ENCODE measurements around the gene POU2F1.

The POU2F1 gene

GRCh38 chr1:167274061-167274460 lies 53.4 kb downstream of the POU2F1 start:
- no peak overlapping the region for H3K4me3 ChIP-seq (ENCODE audit: low read depth, low read length)
- no peak for DNase-seq (ENCODE audit: low read depth, low spot score)
- in situ Hi-C loops (cut with HindIII; ENCODE audit: low sequenced_read_pairs): no loop called here
- no peak for TF ChIP-seq CTCF (IDR thresholded peaks at IDR 0.05; ENCODE audit: low read depth, low read length)

GRCh38 chr1:167276969-167277368 lies 56.3 kb downstream of the POU2F1 start:
- in situ Hi-C loops (cut with HindIII; ENCODE audit: low sequenced_read_pairs): no loop called here
- DNase-seq (ENCODE audit: low read depth, low spot score): no peak
- TF ChIP-seq CTCF (IDR thresholded peaks at IDR 0.05; ENCODE audit: low read depth, low read length): no peak
- H3K4me3 ChIP-seq (ENCODE audit: low read depth, low read length): no peak overlapping the region

GRCh38 chr1:167278497-167278896 lies 57.8 kb downstream of the POU2F1 start:
- no peak overlapping the region for H3K4me3 ChIP-seq (ENCODE audit: low read depth, low read length)
- in situ Hi-C loops (cut with HindIII; ENCODE audit: low sequenced_read_pairs): no loop called here
- TF ChIP-seq CTCF (IDR thresholded peaks at IDR 0.05; ENCODE audit: low read depth, low read length): no peak
- DNase-seq (ENCODE audit: low read depth, low spot score): no peak

DNA sequence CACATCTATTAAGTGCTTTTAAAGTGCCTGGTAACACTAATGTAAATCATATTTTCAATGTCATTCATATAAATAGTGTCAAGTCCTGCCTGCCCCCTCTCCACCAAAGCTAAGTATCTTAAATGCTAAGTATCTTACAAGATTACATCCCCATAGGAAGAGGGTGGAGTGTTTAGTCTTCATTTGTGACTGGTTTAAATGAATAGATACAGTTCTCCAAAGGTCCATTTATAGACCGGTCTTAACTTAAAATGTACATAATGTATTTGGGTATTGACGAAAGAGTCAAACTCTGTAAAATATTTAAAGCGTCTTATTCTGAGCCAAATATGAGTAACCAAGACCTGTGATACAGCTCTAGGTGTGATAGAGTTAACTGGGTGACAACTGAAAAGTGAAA lies 60.2 kb downstream of the POU2F1 start:
- H3K4me3 ChIP-seq (ENCODE audit: low read depth, low read length): no peak overlapping the region
- no peak for TF ChIP-seq CTCF (IDR thresholded peaks at IDR 0.05; ENCODE audit: low read depth, low read length)
- no peak for DNase-seq (ENCODE audit: low read depth, low spot score)
- in situ Hi-C loops (cut with HindIII; ENCODE audit: low sequenced_read_pairs): no loop called here

DNA sequence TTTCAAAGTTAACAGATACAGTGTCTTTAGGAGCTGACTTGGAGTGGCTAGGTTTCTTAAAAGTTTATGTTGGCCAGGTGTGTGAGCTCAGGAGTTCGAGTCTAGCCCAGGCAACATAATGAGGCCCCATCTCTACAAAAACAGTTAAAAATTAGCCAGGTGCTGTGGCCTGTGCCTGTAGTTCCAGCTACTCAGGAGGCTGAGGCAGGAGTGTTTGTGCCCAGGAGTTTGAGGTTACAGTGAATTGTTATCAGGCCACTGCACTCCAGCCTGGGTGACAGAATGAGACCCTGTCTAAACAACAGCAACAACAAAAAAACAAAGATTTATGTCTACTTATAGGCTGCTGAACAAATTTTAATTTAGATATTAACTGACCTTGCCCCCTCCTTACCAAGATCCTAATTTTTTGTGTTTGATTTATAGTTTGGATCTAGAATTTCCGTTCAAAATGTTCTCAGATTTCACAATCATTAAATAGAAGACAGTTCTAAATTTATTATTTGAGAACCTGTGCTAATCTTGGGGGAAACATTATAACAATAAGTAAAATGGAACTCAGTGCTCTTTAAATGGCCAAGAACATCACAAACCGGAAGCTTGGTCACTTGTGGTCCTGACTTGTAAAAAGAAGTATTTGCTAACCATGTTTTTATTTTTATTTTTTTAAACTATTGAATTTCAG lies 67.8 kb downstream of the POU2F1 start:
- in situ Hi-C loops (cut with HindIII; ENCODE audit: low sequenced_read_pairs): no loop called here
- no peak for DNase-seq (ENCODE audit: low read depth, low spot score)
- no peak for TF ChIP-seq CTCF (IDR thresholded peaks at IDR 0.05; ENCODE audit: low read depth, low read length)
- H3K4me3 ChIP-seq (ENCODE audit: low read depth, low read length): no peak overlapping the region

DNA sequence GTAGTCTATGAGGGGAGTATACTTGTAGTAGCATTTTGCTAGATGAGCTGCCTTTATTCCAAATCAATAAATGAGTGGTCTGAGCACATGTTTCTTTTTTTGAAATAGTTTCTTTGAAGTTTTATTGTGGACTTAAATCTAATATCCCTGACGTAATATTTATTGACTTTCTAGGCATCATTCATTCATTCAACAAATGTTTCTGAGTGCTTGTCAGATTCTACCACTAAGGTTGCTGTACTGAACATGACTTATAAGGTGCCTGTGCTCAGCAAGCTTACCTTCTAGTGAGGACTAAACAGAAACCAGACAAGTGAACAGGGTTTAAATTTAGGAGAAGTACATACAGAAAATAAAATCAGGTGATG lies 68.4 kb downstream of the POU2F1 start:
- TF ChIP-seq CTCF (IDR thresholded peaks at IDR 0.05; ENCODE audit: low read depth, low read length): no peak
- in situ Hi-C loops (cut with HindIII; ENCODE audit: low sequenced_read_pairs): no loop called here
- DNase-seq (ENCODE audit: low read depth, low spot score): no peak
- no peak overlapping the region for H3K4me3 ChIP-seq (ENCODE audit: low read depth, low read length)

DNA sequence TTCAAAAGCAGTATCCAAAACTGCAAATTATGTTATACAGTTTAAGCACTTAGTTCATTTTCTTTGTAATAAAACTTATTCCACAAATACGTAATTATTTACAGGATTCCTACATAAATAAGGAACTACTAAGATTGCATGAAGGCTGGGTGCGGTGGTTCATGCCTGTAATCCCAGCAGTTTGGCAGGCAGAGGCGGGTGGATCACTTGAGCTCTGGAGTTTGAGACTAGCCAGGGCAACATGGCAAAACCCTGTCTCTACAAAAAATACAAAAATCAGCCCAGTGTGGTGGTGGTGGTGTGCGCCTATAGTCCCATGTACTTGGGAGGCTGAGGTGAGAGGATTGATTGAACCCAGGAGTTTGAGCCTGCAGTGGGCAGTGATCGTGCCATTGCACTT lies 69.3 kb downstream of the POU2F1 start:
- in situ Hi-C loops (cut with HindIII; ENCODE audit: low sequenced_read_pairs): no loop called here

More for the DNA sequence above, 69.3 kb downstream of the POU2F1 start:
- DNase-seq (ENCODE audit: low read depth, low spot score): no peak
- H3K4me3 ChIP-seq (ENCODE audit: low read depth, low read length): no peak overlapping the region
- TF ChIP-seq CTCF (IDR thresholded peaks at IDR 0.05; ENCODE audit: low read depth, low read length): no peak

Measured in astrocyte of the spinal cord (primary cell).